Iris pigment epithelial cell (primary cell): Measurements from ENCODE around the gene TXNRD3.

Experiments
- DNase-seq: peaks from one replicate; pipeline ENCODE4 v3.0.0-alpha.2; 2011; ENCODE audit warnings: low read depth

TXNRD3 gene

DNA sequence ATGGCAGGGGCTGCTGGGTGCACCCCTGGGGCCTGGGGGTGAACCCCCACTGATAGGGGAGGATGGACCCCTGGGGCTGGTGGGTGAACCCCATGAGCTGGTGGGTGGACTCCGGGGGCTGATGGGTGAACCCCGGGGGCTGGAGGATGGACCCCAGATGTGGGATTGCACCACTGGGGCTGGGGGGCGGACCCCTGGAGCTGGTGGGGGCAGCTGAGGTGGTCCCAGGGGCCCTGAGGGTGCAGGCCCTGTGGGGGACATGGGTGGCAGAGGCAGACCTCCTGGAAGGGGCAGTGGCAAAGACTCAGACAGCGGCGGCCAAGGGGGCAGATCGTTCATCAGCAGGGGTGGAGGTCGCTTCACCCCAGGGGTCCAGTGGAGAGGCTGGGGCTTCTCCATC is 17.4 kb upstream of the TXNRD3 start:
- no peak for DNase-seq

DNA sequence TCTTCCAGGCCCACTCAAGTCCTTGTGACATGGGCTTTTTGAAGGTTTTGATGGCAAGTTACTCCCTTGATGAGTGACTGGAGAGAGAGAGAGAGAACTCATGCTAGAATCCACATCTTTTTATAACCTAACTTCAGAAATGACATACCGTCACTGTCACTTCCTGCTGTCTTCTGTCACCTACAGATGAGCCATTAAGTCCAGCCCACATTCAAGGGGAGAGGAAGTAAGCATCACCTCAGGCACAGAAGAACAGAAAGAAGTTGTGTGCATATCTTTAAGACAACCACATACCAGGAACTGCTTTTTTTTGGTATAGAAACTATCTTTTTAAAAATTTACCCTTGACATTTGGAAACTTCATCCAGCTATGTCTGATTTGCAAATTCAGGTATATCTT is 16.6 kb upstream of the TXNRD3 start:
- DNase-seq: no peak

DNA sequence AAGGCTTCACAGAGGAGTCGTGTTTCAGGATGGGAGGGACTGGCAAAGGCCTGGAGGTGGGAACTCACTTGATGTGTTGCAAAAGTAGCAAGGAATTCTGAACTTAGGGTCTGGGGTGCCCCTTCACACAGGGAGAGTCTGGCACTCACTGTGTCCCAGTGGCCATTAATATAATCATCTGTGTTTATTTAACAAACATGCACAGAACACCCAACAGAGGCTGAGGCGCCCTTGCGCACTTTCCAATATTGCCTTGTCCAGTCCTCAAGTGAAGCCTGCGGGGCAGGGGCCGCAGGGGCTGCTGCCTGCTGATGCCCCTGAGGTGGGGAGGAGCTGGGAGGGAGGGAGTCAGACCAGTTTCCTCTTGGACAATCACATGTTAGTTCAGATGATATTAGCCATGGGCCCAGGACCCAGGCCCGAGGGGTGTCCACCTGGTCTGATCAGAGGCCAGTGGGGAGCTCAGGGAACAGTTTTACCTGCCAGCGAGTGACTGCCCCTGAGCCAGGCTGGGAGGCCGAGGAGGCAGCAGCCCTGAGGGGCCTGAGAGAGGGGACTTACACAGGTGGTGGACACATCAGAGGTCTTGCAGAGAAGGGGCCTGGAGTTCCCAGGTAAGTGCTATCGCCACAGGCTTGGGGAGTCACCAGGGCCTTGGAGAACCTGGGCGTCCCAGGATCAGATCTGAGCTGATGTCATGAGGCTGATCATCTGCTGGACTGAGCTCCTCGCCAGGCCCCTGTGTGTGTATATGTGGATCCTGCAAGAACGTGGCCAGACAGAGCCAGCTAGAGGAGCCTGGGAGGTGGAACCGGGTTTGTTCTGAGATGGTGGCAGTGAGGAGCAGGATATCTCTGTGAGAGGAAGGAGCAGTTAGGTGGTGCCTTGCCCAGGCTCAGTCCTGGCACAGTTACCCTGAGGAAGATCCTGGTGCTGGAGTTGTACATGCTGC is 13.8 kb upstream of the TXNRD3 start:
- no peak for DNase-seq

DNA sequence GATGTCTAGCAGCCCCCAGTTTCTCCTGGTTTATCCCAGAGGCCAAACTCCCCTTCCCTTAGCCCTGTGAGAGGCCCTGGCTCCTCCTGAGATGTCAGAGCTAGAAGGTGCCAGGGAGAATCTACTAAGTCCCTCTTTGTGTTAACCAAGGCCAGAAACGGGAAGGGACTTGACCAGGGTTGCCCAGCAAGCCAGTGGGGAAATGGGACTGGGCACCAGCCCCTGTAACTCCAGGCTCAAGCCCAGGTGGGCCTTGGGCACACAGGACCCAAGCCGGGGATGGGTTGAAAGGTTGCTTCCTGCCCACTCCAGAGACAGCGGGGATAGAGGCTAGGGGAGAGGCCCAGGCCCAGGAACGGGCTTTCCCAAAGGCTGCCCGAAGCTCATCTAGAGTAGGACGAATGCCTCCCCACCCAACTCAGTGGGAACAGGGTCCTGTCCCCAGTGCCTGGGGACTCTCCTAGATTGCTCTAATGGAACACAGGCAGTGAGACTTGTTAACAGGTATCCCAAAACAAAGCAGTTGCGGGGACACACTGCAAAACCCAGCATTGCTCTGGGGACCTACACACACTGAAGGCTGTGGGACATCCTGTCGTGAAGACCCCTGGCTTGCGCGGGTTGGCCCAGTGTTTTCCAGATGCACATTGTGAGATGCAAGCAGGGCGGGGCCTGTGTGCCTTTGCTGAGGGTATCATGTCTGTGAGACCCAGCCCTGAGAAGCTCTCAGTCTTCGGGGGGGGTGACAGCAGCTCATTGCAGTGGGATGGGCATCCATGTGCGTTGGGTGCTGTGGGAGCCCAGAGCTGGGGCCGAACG is 12.9 kb upstream of the TXNRD3 start:
- DNase-seq: no peak

DNA sequence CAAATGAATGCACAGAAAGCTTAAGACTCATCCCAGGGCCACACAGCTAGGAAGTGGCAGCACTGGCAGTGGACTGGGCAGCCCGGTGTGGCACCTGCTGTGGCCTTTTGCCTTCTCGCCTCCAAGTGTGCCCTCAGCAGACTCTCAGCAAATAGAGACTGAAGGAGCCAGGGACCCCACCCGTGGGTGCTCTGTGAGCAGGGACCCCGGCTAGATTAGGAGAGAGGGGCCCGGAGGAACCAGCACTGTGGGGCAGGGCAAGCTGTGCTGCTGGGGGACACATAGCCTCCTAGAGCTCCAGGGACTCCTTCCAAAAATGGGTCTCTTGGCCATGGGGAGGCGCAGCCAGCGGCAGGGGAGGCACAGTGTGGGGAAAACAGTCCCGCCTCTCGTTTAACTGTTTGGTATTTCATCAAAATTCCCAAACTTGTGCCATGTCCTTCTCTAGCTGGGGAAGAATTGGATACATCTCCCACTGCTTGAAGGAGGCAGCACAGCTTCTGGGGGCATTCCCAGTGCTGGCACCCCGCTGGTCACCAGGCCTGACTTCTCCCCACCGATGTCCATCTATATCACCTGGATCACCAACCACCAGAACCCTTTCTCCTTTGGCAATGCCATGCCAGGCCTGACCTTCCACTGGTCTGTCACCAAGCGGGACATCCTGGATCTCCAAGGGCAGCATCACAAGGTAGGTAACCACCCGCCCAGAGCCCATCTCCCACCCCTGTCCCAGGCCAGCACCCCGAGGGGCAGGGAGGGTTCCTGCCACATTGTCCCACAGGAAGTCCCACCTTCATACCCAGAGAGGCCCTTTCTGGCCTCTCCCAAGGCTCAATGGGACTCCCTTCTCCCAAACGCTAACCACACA is 12.0 kb upstream of the TXNRD3 start:
- DNase-seq: no peak

DNA sequence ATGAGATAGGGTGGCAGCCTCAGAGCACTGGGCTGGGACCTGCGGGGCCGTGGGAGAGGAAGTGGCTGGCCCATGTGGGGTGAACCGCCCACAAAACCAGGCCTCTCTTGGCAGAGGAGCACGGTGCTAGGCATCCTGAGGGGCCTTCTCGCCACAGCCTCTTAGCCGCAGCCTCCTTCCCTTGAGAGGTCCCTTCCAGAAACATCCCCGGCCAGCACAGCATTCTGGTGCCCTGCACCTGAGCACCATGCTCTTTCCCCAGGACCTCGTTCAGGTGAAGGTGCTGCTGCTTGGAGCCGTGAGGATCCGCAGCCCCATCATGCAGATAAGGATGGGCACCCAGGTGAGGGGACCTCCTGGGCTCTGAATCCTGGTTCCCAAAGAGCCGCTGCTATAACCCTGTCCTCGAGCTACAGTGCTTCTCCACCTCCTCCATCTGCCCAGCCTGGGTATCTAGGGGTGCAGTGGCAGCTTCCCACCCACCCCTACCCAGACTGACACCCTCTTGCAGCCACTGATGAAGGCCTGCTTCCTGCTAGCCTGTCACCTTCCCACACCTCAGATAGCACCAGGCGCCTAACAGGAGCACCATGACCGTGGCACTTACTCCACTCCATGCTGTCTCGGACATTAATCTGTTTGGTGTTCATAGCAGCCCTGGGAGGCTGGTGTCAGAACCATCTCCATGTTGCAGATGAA is 11.2 kb upstream of the TXNRD3 start:
- DNase-seq: no peak

DNA sequence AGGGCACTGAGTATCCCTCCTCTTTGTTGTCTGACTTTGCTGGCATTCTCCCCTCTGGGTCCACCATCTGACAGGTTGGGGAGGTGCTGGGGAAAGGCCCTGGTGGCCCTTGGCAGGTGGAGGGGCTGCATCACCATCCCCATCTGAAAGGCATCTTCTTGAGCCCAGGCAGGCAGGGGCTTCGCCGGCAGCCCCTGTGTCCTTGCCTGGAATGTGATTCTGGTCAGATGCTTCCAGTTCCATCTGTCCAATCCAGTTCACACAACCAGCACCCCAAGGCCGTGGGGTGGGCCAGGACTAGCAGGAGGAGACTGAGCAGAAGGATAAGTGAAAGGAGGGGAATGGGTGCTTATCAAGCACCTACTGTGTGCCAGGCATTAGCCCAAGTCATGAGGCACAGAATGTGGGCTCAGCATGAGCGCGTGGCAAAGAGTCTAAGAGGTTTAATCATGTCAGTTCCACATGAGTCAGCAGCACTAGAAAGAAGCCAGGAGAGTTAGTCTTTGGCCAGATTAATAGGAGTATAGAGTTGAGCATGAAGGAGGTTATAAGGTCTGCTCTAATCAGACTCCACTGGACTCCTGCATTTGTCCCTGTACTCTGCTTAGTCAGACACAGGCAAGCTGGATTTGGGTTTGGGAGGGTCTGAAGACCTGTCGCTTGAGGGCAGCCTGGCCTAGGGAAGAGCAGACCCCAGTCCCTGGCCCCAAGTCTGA is 10.5 kb upstream of the TXNRD3 start:
- no peak for DNase-seq

DNA sequence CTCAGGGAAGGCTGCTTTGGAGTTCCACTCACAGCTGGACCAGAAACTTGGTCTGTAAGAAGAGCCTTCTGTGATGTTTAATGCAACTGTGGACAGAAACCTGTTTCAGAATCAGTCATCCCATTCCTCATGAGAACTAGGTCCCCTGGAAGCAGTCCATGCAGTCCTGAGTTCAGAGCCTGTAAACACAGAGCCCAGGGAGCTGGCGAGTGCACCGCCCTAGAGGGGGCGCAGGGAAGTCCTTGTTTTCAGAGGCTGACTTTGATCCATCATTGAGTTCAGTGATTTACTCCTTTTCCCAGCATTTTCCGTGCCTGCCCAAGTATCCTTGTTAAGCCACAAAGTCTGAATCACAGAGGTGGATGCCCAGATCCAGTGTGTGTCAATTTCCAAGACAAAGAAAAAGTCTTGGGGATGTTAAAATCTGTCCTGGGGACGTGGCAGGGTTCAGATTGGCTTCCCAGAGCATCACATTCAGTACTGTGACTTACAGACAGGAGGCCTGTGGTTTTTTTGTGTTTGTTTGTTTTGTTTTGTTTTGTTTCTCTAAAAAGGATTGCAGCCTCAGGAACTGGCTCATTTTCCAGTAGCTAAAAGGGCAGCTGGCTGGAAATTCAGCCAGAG is 9.8 kb upstream of the TXNRD3 start:
- DNase-seq: peak; percentile 10

DNA sequence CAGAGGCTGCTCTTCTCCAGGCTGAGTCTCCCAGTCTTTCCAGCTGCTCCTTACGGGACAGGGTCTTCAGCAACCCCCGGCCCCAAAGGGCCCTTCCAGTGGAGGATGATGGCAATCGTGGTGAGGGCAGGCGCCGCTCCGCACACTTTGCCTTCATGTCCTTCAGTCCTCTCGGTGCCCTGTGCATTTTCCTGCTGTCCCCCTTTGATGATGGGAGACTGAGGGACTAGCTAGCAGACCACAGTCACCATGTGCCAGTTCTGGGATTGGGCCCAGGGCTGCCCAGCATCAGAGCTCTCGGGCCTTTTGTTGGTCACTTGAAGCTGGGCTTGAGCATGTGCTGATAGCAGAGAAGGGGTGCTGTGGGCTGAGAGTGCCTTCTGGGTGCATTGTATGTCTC is 8.8 kb upstream of the TXNRD3 start:
- no peak for DNase-seq

DNA sequence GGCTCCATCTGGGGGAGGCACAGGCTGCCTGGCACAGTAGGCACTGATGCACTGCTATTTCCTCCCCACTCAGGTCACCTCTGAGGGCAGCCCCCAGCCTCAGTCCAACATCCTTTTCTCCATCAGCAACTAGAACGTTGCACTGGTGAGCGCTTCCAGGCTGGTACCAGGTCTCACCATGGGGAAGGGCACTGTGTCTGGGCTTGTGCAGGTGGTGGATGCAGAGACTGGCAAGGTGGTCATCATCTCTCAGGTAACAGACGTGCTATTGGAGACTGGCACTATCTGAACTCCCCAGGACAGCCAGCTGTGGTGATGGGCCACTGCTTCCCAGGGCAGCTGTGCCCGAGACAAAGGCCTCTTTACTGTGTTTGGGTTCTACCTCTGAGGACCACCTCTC is 8.3 kb upstream of the TXNRD3 start:
- DNase-seq: no peak

DNA sequence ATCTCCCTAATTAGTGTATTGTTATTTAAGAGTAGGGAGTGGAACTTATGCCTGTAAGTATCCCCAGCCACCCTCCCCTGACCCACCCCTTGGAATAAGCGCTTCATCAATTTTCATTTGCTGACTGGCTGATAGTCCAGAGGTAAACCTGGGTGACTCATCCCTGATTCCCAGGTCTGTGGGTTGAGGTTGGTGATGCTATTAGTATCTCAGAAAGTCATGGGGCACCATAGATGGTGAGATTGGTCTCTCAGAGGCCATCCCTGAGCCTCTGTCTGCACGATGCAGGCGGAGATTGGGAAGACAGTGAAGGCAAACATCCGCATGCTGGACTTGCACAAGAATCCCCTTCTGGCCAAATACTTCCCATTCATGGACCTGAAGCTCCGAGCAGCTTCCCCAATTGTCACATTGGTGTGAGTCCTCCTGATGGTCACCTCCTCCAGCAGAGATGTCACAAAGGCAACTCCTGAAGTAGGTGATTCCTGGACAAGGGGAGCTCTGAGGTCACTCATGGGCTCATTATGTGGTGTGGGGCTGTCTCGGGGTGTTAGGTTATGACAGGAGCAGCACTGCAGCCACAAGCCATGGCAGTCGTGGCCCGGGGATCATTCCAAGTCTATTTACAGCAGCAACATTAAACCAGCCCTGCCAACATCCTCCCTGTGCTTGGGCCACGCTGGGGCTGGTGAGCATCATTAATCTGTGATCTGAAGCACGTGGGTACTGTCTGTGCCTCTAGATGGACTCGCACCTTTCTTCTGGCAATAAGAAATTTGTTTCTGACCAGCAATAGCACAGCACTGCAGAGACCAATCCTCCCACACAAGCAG is 6.8 kb upstream of the TXNRD3 start:
- no peak for DNase-seq

DNA sequence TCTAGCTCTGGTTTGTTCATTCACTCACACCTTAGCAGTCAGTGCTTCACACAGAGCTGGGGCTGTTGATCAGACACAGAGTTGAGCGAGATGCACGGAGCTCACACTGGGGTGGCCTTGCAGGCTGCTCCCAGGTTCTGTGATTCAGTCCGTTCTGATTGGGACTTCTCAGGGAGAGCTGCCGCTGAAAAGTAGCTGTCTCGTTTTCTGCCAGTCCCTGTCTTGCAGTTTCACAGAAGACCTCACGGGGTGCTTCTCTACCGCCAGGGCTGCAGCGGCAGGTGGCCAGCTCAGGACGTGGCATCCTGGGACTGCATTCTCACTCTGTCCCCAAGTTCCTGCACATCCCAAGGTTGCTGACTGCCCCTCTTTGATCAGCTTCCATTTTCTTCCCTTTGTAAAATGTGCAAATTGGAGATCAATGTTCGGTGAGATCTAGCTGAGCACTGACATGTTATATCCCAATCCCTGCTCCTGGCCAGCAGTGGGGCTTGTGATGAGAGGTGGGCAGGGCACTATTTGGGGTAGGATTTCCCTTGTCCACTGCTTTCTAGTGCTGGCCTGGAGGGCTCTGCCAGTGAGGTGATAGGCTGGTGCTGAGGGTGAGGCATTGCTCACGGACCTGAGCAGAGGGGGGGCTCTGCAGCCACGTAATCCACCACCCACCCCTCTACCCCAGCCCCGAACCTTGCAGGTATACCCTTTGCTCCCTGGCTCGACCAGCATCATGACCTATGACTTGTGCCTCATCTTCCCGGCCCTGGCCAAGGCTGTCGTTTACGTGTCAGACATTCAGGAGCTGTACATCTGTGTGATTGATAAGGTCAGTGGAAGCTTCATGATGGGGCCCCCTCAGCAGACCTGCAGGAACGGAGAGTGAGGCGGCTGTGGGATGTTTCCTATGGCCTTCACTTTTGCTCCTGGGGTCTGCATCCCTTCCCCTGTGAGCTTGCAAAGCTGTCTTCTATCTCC is 5.3 kb upstream of the TXNRD3 start:
- peak; percentile 18 for DNase-seq

DNA sequence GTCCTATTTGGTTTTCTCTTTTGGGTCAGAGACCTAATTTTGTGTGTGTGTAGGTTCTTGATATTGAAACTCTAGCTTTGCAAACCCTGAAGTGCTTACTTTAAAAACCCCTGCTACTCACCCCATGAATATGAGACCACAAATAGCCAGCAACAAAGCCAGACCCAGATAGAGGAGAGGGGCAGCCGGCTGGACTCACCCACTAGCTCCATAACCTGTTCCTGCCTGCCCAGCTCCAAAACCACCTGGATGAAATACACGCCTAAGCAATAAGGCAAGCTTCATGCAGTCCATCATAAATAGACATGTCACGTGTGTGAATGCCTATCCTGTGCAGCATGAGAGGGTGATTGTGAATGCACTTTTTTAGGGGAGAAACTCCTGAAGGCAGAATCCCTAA is 3.7 kb upstream of the TXNRD3 start:
- DNase-seq: no peak

DNA sequence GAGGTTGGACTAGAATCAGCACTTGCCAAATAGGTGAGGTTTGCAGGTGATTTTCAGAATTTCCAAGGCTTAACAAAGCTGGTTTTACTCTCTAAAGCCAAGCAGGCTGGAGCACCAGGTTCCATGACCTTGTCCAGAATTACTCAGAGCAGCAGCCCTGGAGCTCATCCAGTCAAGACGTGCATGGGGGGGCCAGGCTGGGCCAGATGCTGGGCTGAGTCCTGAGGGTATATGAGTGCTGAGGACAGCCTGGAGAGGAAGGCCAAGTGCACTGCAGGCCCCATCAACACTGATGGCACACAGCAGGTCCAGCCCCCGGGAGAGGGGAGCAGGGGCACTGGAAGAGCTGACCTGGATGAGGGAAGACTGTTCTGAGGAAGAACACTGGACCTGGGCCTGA is 3.0 kb upstream of the TXNRD3 start:
- no peak for DNase-seq

DNA sequence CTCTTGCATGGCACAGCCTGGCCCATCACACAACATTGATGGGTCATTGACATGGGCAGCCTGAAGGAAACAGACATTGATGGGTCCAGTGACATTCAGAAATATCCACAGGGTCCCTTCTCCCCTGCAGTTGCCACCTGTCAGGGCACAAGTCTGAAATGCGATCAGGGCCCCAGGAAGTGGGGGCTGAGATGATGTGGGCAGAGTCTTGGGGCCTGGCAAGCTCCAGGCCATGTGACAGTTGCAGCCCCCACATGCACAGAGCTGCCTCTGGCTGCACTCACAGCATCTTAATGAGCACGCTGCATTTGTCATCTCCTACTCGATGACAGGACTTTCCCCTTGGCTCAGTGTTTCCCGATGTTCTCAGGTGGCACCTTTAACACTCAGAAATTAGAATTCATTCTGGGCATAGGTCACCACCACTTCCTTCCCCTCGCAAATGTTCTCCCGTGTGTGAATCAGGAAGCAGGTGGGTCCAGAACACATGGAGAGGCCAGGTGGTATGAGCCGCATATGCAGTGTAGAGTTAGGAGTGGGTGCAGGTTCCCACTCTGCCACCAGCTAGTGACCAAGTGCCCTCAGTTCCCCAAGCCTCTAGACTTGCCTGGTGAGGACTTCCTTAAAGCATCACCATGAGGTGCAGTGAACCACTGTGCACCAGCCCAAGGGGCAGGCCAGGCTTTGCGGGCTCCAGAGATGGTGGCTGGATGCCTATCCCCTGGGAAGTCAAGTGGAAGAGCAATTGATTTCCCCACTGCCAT is 1.6 kb upstream of the TXNRD3 start:
- DNase-seq: no peak

DNA sequence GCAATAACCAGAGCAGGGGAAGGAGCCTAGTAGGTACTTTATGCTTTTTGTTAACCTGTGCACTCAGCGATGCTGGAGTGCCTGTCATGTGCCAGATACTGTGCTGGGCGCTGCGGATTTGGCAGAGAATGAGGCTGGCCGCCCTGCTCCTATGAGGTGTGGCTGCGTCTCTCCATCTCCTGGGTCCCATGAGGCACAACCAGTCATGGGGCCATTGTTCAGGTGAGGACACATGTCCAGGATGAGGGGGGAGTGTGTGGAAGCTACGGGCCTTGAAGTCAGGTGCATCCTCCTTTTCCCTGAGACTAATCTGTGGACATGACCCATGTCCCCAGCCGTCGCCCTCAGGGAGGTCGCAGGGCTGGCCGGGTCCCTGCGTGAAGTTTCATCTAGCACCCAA is 963 bp upstream of the TXNRD3 start:
- no peak for DNase-seq

DNA sequence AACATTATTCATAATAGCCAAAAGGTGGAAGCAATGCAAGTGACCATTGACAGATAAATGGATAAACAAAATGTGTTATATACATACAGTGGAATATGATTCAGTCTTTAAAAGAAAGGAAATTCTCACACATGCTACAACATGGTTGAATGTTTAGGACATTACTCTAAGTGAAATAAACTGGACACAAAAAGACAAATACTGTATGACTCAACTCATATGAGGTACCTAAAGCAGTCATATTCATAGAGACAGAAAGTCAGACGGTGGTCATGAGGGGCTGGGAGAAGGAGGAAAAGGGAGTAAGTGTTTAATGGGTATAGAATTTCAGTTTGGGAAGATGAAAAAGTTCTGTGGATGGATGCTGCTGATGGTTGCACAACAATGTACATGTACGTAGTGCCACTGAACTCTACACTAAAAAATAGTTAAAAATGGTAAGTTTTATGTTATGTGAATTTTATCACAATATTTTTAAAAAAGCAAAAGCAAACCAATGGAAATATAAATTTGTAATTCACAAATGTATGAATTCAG is 5.3 kb downstream of the TXNRD3 start:
- DNase-seq: no peak
